GM23248 (cell line): Measurements from ENCODE around the gene CDH13.

Source experiments
- EZH2 ChIP-seq: fragments of 200-600 bp; sonication (generic); IDR thresholded peaks from 2 replicates; pipeline ENCODE4 v1.6.1; 2018; ENCODE audit warnings: antibody characterized with exemption, mild to moderate bottlenecking; ENCODE audit not compliant: insufficient read depth, poor library complexity, severe bottlenecking
- EZH2phosphoT487 ChIP-seq: fragments of 200-600 bp; sonication (generic); IDR thresholded peaks from 2 replicates; pipeline ENCODE4 v1.6.1; 2018; ENCODE audit warnings: antibody characterized with exemption, moderate library complexity, mild to moderate bottlenecking, low read depth; ENCODE audit not compliant: insufficient read depth

- TF ChIP-seq EZH2 (no peak), EZH2phosphoT487 (no peak)
Measured at GRCh38 chr16:83539736-83540490, 913.1 kb downstream of the CDH13 start.
